GM21723 (cell line): ENCODE results near the gene STX11.

Experiments
- ATAC-seq: cut with Tn5 transposase; IDR thresholded peaks from one replicate; pipeline ENCODE4 v1.9.1; 2021; ENCODE audit warnings: mild to moderate bottlenecking, moderate library complexity; ENCODE audit not compliant: unreplicated experiment

STX11 gene

DNA sequence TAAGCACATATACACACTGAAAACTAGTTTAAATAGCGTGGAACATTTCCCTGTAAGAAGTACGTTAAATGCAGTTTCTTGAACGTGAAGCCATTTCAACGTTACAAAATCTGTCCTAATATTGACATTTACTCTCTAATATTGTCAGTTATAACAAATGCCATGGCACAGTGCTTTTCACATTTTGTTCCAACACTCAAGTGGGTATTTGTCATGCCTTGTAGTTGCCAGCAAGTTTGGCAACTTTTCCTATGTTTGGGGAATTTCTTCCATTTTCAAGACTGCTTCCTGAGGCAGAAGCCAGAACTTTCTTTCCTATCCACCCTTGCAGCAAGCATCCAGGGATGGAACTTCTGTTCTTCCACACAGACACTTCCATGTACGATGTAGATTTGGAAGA is 63.0 kb downstream of the STX11 start:
- ATAC-seq = no peak

DNA sequence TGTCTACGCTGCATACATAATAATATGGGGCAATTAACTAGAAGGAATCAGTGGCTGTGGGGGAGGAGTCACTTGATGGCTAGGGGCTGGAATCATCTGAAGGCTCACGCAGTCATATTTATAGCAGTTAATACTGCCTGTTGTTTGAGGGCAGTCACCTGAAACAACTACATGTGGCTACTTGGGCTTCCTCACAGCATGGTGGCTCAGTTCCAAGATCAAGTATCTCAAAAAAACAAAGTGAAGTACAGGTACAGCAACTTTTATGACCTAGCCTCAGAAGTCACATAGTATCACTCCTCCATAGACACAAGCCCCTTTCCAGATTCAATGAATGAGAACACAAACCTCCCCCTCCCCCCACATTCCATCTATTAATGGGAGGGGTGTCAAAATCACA is 63.7 kb downstream of the STX11 start:
- ATAC-seq = no peak

DNA sequence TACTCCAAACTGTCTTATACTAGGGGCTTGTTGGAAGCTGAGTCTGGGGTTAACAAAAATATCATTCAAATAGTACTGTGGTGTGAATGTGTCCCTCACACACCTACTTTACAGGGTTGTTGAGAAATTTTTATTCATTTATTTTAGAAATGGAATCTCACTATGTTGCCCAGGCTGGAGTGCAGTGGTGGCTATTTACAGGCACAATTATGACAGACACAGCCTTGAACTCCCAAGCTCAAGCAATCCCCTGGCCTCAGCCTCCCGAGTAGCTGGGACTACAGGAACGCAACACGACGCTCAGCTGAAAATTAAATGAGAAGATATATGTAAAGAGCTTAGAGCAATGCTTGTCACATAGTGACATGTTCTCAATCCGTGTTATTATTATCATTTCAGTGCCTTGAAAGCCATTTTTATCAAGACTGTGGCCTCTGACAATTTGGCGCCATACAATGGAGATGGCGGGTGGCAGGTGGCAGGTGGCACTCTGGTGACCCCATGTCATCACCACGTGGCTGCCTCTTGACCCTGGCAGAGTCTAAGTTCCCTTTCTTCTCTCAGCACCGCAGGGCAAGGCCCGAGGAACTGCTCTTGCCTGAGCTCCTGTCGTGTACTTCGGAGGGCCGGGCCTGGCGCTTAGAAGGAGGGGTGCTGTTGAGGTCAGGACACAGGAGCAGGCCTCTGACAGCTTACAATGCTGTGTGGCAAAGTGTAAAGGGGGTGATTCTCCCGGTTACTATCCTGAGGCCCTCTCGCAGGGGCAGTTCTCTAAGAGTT is 64.5 kb downstream of the STX11 start:
- no peak for ATAC-seq

GRCh38 chr6:144215402-144215931 is 65.2 kb downstream of the STX11 start:
- ATAC-seq = peak; percentile 3

GRCh38 chr6:144215932-144216667 is 65.8 kb downstream of the STX11 start:
- ATAC-seq = peak; percentile 93

DNA sequence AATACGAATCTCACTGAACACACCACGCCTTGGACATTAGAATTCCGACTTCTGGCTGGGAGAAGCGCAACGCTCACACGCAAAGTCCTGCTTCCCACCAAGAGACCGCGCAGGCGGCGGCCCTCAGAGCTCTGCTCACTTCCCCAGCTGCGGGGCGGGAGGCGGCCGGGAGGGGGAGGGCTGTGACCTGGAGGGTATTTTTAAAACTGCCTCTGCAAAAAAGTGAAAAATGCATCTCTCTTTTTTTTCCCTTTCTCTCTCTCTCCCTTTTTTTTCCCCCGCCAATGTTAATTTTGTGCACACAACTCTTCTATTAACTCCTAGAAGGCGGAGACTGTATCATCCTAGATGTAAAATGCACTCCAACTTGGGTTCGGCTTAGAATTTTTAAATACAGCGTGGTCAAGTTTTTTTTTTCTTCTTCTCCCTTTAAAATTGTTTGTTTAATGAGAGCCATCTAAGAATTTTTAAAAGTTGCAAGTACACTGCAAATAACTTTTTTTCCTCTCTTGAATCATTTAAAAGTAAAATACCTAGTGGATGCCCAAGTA is 66.4 kb downstream of the STX11 start:
- ATAC-seq = peak; percentile 51

DNA sequence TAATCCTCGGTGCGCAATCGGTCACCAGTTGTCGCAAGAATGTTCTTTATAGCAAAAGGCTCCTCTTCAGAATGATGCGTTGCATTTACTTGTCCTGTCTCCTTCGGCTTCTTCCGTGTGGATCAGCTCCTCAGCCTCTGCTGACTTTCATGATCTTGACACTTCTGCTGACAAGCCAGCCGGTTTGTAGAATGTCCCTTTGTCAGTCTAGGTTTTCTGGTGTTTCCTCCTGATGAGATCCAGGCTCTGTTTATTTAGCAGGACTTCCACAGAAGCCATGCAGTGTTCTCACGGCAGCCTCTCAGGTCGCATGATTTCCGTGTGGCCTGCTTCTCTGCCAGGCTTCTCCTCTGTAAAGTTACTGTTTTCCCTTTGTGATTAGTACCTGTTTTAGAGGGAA is 66.9 kb downstream of the STX11 start:
- no peak for ATAC-seq

DNA sequence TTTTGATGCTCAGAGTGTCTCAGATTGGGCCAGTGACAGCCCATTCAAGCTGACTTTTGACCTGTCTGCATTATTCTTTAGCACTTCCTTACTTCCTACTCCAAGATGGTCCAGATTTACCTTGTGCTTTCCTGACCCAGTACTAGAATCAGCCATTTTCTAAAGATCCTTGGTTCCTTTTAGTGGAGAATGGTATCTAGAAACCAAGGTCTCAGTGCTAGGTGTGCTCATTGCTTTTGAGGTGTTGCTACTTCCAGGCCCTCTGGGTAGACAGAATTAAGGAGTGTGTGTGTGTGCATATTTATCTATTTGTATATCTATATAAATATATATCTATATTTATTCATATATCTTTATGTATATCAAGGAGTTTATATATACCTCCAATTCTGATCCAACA is 67.5 kb downstream of the STX11 start:
- no peak for ATAC-seq

DNA sequence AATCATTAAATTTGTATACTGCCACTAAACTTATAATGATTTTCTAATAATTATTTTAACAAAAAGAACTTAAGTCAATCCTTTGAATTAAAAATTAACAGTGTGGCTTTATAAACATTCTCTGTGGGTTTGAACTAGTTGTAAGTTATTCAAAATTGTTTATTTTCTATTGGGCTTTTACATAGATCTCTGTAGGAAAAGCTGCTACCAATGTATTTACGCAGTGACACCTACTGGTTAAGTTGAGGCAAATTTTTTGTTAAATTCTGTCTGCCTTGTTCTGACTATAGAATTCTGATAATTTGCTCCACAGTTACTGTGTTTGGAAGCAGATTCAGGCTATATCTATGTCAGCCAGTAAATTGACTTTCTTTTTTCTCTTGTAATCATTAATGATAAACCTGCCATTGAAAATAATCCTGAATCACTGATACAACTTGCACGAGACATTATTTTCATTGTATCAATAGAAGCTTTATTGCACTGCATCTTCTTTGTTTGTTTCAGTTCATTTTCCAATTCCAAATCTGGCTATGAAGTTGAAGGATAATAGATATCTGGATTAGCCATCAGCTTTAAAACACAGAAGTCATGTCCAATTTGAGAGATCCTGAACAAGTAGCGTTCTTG is 68.9 kb downstream of the STX11 start:
- ATAC-seq = no peak

DNA sequence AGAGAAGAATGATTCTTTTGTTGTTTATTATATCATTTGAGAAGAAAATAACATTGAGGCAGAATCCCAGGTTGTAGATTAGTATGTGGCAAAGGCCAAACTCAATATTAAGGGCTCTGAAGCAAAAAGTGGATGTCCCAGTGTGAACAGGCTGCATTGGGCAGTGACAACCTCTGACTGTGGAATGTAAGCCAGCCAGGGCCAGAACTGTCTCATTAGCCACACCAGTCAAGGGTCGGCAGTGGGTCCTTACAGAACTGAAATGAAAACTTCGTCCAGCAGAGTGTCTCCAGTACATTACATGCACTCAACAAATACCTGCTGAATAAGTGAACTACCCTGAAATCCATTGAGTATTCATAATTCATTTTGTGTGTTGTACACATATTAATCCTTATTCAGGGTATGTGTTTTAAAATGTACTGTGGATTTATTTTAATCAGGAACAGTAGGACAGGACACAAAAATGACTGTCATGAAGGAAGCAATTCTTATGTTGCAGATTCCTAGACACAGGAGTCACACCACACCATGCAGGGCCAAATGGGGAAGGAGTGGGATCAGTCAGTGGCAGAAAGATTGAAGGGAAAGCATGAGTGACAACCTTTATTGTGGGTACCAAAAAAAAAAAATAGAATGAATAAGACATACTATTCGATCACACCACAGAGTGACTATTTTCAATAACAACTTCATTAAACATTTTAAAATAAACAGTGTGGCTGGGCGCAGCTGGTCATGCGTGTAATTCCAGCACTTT is 69.9 kb downstream of the STX11 start:
- no peak for ATAC-seq

DNA sequence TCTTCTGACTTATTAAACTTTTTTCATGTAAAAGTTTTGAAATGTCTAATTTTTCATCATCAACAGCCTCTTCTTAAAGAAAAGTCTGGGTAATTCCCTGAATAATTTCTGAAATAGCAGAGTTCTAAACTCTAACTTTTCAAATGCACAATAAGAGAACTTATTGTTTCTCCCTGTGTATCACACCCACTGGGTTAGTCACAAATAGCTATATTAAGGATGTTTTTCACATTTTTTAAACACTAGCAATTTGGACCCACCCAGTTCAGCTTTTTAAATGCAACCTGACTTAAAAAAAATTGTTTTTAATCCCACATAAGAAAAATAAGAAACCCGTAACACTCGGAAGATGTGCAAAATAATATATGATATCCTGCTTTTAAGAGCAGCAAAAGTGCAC is 73.4 kb downstream of the STX11 start:
- ATAC-seq = no peak

- ATAC-seq = no peak
Measured at GRCh38 chr6:144231721-144232120, 81.4 kb downstream of the STX11 start.

DNA sequence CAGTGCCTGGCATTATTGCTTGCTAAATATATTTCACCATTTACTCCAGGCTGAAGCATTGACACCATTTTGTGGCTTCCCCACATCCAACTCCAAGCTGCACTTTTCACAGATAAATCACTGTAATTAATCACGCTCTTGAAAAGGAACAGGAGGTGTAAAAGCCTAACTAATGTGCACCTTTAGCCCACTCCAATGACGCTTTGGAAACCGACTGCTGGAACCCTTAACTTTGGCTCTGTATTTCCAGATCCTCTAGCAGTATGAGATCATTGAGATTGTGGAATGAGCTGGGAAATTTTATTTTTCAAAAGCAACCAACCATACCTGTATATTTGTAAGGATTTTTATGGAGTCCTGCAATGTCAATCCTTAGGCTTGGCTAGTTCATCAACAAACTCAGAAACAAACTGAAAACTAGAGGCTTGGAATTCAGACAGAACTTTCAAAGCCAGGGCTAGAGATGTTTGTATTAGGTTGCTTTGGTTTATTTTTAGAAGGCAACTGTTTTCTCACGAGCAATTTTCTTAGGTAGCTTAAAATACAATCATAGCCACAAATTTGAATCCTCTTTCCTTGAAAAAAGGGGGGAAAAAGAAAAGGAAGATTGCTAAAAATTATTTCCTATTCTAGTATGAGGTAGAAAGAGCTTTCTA is 82.0 kb downstream of the STX11 start:
- ATAC-seq = no peak

- no peak for ATAC-seq
Measured at GRCh38 chr6:144232832-144233230, 82.5 kb downstream of the STX11 start.

GRCh38 chr6:144234399-144234798 is 84.1 kb downstream of the STX11 start:
- ATAC-seq = no peak

GRCh38 chr6:144234935-144235334 is 84.6 kb downstream of the STX11 start:
- ATAC-seq = no peak
